ENCODE measurements around the gene SHISA5. TPM values are rescaled to one million over a fixed set of nuclear protein-coding genes. Genes with fewer than 3 reads are reported as not detected.

Gene SHISA5
- total and polyA plus RNA-seq, 4 donors, result 40.7 to 104 (median 75.8) TPM

- Histone ChIP-seq H3K27ac (ENCODE audit: low read depth in 1 of 2, low read length in 2 of 2) (no peak overlapping the region), H3K9me3 (ENCODE audit: control insufficient read depth in 4 of 4, low read length in 3 of 4) (no peaks in the 10 kb centered on the region), H3K9ac (ENCODE audit: low read depth in 1 of 2, low read length in 2 of 2) (no peak overlapping the region), H3K4me3 (ENCODE audit: low read depth in 1 of 3, low read length in 3 of 3) (no peak overlapping the region), H3K4me1 (ENCODE audit: control insufficient read depth in 4 of 4, insufficient read depth in 4 of 4, low read length in 3 of 4) (no peaks in the 10 kb centered on the region), H3K27me3 (ENCODE audit: control insufficient read depth in 4 of 4, insufficient read depth in 4 of 4, low read length in 3 of 4) (no peaks in the 10 kb centered on the region), H3K36me3 (ENCODE audit: control insufficient read depth in 4 of 4, insufficient read depth in 3 of 4, low read depth in 1 of 4, low read length in 3 of 4) (no peaks in the 10 kb centered on the region)
- 82% methylated on average over 5 of the region's 5 CpGs for WGBS
- peak; percentile 54 for DNase-seq (ENCODE audit: low spot score)
- no peak for TF ChIP-seq HNF4A (conservative IDR thresholded peaks at IDR 0.05)
- no peak for TF ChIP-seq JUND (IDR thresholded peaks at IDR 0.05)
- TF ChIP-seq MAX (IDR thresholded peaks at IDR 0.05), result no peak
- no peak for TF ChIP-seq ATF3 (IDR thresholded peaks at IDR 0.05)
- TF ChIP-seq RXRA (IDR thresholded peaks at IDR 0.05), result no peak
- TF ChIP-seq RAD21 (IDR thresholded peaks at IDR 0.05), result no peak
Observed at GRCh38 chr3:48548126-48548525, 44.2 kb upstream of the SHISA5 start.

- WGBS, result 76% methylated on average over 4 of the region's 4 CpGs
- Histone ChIP-seq H3K9me3 (ENCODE audit: control insufficient read depth in 4 of 4, low read length in 3 of 4) (no peaks in the 10 kb centered on the region), H3K9ac (ENCODE audit: low read depth in 1 of 2, low read length in 2 of 2) (no peak overlapping the region), H3K4me3 (ENCODE audit: low read depth in 1 of 3, low read length in 3 of 3) (no peak overlapping the region), H3K4me1 (ENCODE audit: control insufficient read depth in 4 of 4, insufficient read depth in 4 of 4, low read length in 3 of 4) (no peaks in the 10 kb centered on the region), H3K27ac (ENCODE audit: low read depth in 1 of 2, low read length in 2 of 2) (no peak overlapping the region), H3K27me3 (ENCODE audit: control insufficient read depth in 4 of 4, insufficient read depth in 4 of 4, low read length in 3 of 4) (no peaks in the 10 kb centered on the region), H3K36me3 (ENCODE audit: control insufficient read depth in 4 of 4, insufficient read depth in 3 of 4, low read depth in 1 of 4, low read length in 3 of 4) (no peaks in the 10 kb centered on the region)
- peak; percentile 32 for DNase-seq (ENCODE audit: low spot score)
- TF ChIP-seq NR2F2 (IDR thresholded peaks at IDR 0.05), result no peak
- TF ChIP-seq HNF4A (conservative IDR thresholded peaks at IDR 0.05), result no peak
- no peak for TF ChIP-seq ATF3 (IDR thresholded peaks at IDR 0.05)
- TF ChIP-seq JUND (IDR thresholded peaks at IDR 0.05), result no peak
- no peak for TF ChIP-seq GABPA (IDR thresholded peaks at IDR 0.05 in 1 of 2, conservative IDR thresholded peaks at IDR 0.05 in 1 of 2)
- TF ChIP-seq FOXA1 (IDR thresholded peaks at IDR 0.05), result no peak
- no peak for TF ChIP-seq RXRA (IDR thresholded peaks at IDR 0.05)
- TF ChIP-seq REST (IDR thresholded peaks at IDR 0.05), result no peak
- TF ChIP-seq HNF4G (IDR thresholded peaks at IDR 0.05), result no peak
Observed at GRCh38 chr3:48546203-48546829, 42.3 kb upstream of the SHISA5 start.

- Histone ChIP-seq H3K9ac (ENCODE audit: low read depth in 1 of 2, low read length in 2 of 2) (no peak overlapping the region), H3K36me3 (ENCODE audit: control insufficient read depth in 4 of 4, insufficient read depth in 3 of 4, low read depth in 1 of 4, low read length in 3 of 4) (no peaks in the 10 kb centered on the region), H3K4me1 (ENCODE audit: control insufficient read depth in 4 of 4, insufficient read depth in 4 of 4, low read length in 3 of 4) (no peaks in the 10 kb centered on the region), H3K27me3 (ENCODE audit: control insufficient read depth in 4 of 4, insufficient read depth in 4 of 4, low read length in 3 of 4) (no peaks in the 10 kb centered on the region), H3K4me3 (ENCODE audit: low read depth in 1 of 3, low read length in 3 of 3) (no peak overlapping the region), H3K9me3 (ENCODE audit: control insufficient read depth in 4 of 4, low read length in 3 of 4) (no peaks in the 10 kb centered on the region), H3K27ac (ENCODE audit: low read depth in 1 of 2, low read length in 2 of 2) (no peak overlapping the region)
- WGBS, result 87% methylated on average over 5 of the region's 5 CpGs
- no peak for DNase-seq (ENCODE audit: low spot score)
- no peak for TF ChIP-seq JUND (IDR thresholded peaks at IDR 0.05)
- no peak for TF ChIP-seq GABPA (IDR thresholded peaks at IDR 0.05 in 1 of 2, conservative IDR thresholded peaks at IDR 0.05 in 1 of 2)
- TF ChIP-seq NR2F2 (IDR thresholded peaks at IDR 0.05), result no peak
- TF ChIP-seq EGR1 (IDR thresholded peaks at IDR 0.05; ENCODE audit: low read depth in 2 of 2), result no peak
- TF ChIP-seq HNF4G (IDR thresholded peaks at IDR 0.05), result no peak
- no peak for TF ChIP-seq CTCF (IDR thresholded peaks at IDR 0.05; ENCODE audit: low read depth, low read length, missing input control)
- no peak for TF ChIP-seq TAF1 (conservative IDR thresholded peaks at IDR 0.05)
- no peak for TF ChIP-seq ZBTB33 (IDR thresholded peaks at IDR 0.05)
- no peak for TF ChIP-seq FOXA2 (IDR thresholded peaks at IDR 0.05)
- TF ChIP-seq MAX (IDR thresholded peaks at IDR 0.05), result no peak
- TF ChIP-seq RXRA (IDR thresholded peaks at IDR 0.05), result no peak
- no peak for TF ChIP-seq YY1 (IDR thresholded peaks at IDR 0.05)
- no peak for TF ChIP-seq SP1 (IDR thresholded peaks at IDR 0.05)
Observed at GRCh38 chr3:48544141-48544540, 40.2 kb upstream of the SHISA5 start.
